Gastrocnemius medialis (tissue), 4 donors: ENCODE data around the gene ADAMTS2. TPM values are rescaled to one million over a fixed set of nuclear protein-coding genes. Genes with fewer than 3 reads are reported as not detected.
A peak's percentile ranks its signal among the peaks of the same experiment; 100 is the strongest.

Source experiments
- ATAC-seq, 2 donors: fragments of 150-250 bp; one replicate each; pipeline ENCODE4 v1.9.1; 2016
- DNase-seq, 2 donors: peaks; one replicate each; pipeline ENCODE4 v3.0.0-alpha.2; 2019
- H3K27ac ChIP-seq, 4 donors: fragments of 200-600 bp; sonication (generic); 1 replicate in 1 of 4; 2 replicates in 3 of 4; pipeline ENCODE4 v1.5.1; 2016 to 2018; ENCODE audit warnings: mild to moderate bottlenecking in 2 of 4, moderate library complexity in 1 of 4
- H3K27me3 ChIP-seq, 3 donors: fragments of 200-600 bp; sonication (generic) in 2 of 3; 1 replicate in 1 of 3; 2 replicates in 2 of 3; pipeline versions ENCODE4 v1.5.1 to v1.6.0; 2016 to 2019; ENCODE audit warnings: mild to moderate bottlenecking in 1 of 3, moderate library complexity in 1 of 3
- H3K36me3 ChIP-seq, 2 donors: fragments of 200-600 bp; sonication (generic) in 1 of 2; one replicate each; pipeline ENCODE4 v1.5.1; 2017 to 2018
- H3K4me1 ChIP-seq, 2 donors: fragments of 200-600 bp; sonication (generic) in 1 of 2; one replicate each; pipeline ENCODE4 v1.5.1; 2016 to 2017; ENCODE audit warnings: mild to moderate bottlenecking in 2 of 2
- H3K4me3 ChIP-seq, 4 donors: fragments of 200-600 bp; sonication (generic) in 3 of 4; 1 replicate in 1 of 4; 2 replicates in 3 of 4; pipeline ENCODE4 v1.5.1; 2016 to 2019; ENCODE audit warnings: mild to moderate bottlenecking in 2 of 4
- H3K9me3 ChIP-seq, 3 donors: fragments of 200-600 bp; sonication (generic) in 2 of 3; 1 replicate in 1 of 3; 2 replicates in 2 of 3; pipeline ENCODE4 v1.5.1; 2016 to 2019
- POLR2A ChIP-seq, 2 donors: fragments of 450-650 bp; IDR thresholded peaks; one replicate each; pipeline ENCODE4 v1.6.1; 2017; ENCODE audit warnings: antibody characterized with exemption in 2 of 2, mild to moderate bottlenecking in 2 of 2, moderate library complexity in 2 of 2
- in situ Hi-C, 4 donors: fragments of 200-750 bp; cut with MboI; loops; one replicate each; pipeline versions ENCODE4 v1.15.0 to v1.8.0; 2017; ENCODE audit warnings: low sequenced_read_pairs in 4 of 4
- intact Hi-C: fragments of 100-400 bp; cut with DNase I; formaldehyde crosslinking; loops from one replicate; pipeline ENCODE4 v1.15.1; 2023; ENCODE audit warnings: low total_unique reads
- total RNA-seq, 4 donors: library from RNA; depleted of rRNA; stranded (reverse); fragments of >200 nt; gene quantifications; one replicate each; pipeline versions ENCODE4 v1.1.0 to v1.2.3, GENCODE V29; 2016
- TF ChIP-seq, protein P1 (sequence below), 5 experiments: fragments of 450-650 bp in 3 of 5; fragments of 200-600 bp in 2 of 5; sonication (generic) in 2 of 5; IDR thresholded peaks in 4 of 5; conservative IDR thresholded peaks in 1 of 5; 1 replicate in 4 of 5; 2 replicates in 1 of 5; pipeline ENCODE4 v1.5.1; 2016 to 2019; ENCODE audit warnings: antibody characterized with exemption in 5 of 5, mild to moderate bottlenecking in 3 of 5, moderate library complexity in 3 of 5

ADAMTS2 gene
- total RNA-seq, 4 donors from 2014 or later, result 0.78 to 3.8 (median 2.0) TPM

GRCh38 chr5:179362355-179362754 is 17.1 kb upstream of the ADAMTS2 start:
- ATAC-seq (no peak), DNase-seq (no peak)
- TF ChIP-seq POLR2A (IDR thresholded peaks at IDR 0.05), result no peak
- TF ChIP-seq, protein P1, sequence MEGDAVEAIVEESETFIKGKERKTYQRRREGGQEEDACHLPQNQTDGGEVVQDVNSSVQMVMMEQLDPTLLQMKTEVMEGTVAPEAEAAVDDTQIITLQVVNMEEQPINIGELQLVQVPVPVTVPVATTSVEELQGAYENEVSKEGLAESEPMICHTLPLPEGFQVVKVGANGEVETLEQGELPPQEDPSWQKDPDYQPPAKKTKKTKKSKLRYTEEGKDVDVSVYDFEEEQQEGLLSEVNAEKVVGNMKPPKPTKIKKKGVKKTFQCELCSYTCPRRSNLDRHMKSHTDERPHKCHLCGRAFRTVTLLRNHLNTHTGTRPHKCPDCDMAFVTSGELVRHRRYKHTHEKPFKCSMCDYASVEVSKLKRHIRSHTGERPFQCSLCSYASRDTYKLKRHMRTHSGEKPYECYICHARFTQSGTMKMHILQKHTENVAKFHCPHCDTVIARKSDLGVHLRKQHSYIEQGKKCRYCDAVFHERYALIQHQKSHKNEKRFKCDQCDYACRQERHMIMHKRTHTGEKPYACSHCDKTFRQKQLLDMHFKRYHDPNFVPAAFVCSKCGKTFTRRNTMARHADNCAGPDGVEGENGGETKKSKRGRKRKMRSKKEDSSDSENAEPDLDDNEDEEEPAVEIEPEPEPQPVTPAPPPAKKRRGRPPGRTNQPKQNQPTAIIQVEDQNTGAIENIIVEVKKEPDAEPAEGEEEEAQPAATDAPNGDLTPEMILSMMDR (IDR thresholded peaks at IDR 0.05 in 4 of 5, conservative IDR thresholded peaks at IDR 0.05 in 1 of 5), result no peak
- in situ Hi-C loops, result no loop called here
- H3K27ac ChIP-seq, result no peak overlapping the region
- no peak overlapping the region for H3K4me3 ChIP-seq
- H3K4me1 ChIP-seq, result no peaks in the 10 kb centered on the region
- intact Hi-C loops, result no loop called here
- no peaks in the 10 kb centered on the region for H3K9me3 ChIP-seq
- H3K27me3 ChIP-seq, result peaks cover 0 to 6% (median 0%) of the 10 kb centered on the region in 3 donors
- no peaks in the 10 kb centered on the region for H3K36me3 ChIP-seq

DNA sequence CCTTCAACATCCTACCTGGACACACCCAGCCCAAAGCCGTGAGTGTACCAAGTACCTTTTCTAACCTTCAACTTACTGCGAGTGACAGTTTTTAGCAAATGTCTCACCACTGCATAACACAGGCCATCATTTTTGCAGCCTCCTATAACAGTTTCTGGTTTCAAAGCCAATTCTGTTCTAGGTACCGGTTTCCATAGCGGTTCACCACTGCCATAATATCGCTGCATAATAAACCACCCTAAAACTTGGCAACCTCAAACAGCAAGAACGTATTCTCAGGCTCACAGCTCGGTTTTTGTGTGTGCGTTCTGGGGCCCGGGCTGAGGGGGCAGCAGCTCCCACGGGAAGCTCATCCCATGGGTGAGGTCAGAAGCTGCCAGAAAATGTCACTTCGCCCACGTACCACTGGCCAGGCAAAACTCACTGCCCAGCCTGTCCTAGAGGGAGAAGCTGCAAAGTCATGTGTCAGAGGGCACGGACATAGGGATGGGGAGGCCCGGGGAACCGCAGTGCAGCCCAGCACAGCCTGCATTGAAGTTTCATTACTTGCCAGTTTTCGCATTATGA is 15.9 kb upstream of the ADAMTS2 start:
- ATAC-seq, result no peak
- DNase-seq, result no peak
- TF ChIP-seq, protein P1 (IDR thresholded peaks at IDR 0.05 in 4 of 5, conservative IDR thresholded peaks at IDR 0.05 in 1 of 5), result no peak
- TF ChIP-seq POLR2A (IDR thresholded peaks at IDR 0.05), result no peak
- in situ Hi-C loops (no loop called here), intact Hi-C loops (no loop called here)
- Histone ChIP-seq H3K9me3 (no peaks in the 10 kb centered on the region), H3K4me3 (no peak overlapping the region), H3K27ac (no peak overlapping the region), H3K27me3 (peaks cover 0 to 6% (median 0%) of the 10 kb centered on the region in 3 donors), H3K4me1 (no peaks in the 10 kb centered on the region), H3K36me3 (no peaks in the 10 kb centered on the region)

DNA sequence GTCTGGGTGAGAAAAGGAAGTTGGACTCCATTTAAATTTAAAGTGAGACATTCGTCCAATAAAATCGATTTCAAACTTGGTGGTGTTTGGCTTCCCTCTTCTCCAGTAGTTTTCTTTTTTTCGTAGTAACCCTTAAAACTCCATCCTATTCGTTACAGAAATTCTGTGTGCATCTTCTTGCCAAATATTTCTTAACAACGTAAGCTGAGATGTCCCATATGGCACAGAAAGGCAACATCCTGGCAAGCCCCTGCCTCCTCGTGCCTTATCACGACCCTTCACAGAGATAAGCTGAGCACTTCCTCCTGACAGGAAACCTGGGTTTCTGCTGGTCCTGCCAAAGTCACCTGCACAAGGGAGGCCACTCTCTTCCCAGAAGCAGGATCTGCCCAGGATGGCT is 11.8 kb upstream of the ADAMTS2 start:
- no peak for DNase-seq
- no peak overlapping the region for H3K27ac ChIP-seq
- intact Hi-C loops (no loop called here), in situ Hi-C loops (no loop called here)
- no peaks in the 10 kb centered on the region for H3K4me1 ChIP-seq
- no peak overlapping the region for H3K4me3 ChIP-seq
- H3K27me3 ChIP-seq, result no peaks in the 10 kb centered on the region
- no peaks in the 10 kb centered on the region for H3K36me3 ChIP-seq
- no peak for ATAC-seq
- TF ChIP-seq, protein P1 (IDR thresholded peaks at IDR 0.05 in 4 of 5, conservative IDR thresholded peaks at IDR 0.05 in 1 of 5), result no peak
- no peak for TF ChIP-seq POLR2A (IDR thresholded peaks at IDR 0.05)
- no peaks in the 10 kb centered on the region for H3K9me3 ChIP-seq

DNA sequence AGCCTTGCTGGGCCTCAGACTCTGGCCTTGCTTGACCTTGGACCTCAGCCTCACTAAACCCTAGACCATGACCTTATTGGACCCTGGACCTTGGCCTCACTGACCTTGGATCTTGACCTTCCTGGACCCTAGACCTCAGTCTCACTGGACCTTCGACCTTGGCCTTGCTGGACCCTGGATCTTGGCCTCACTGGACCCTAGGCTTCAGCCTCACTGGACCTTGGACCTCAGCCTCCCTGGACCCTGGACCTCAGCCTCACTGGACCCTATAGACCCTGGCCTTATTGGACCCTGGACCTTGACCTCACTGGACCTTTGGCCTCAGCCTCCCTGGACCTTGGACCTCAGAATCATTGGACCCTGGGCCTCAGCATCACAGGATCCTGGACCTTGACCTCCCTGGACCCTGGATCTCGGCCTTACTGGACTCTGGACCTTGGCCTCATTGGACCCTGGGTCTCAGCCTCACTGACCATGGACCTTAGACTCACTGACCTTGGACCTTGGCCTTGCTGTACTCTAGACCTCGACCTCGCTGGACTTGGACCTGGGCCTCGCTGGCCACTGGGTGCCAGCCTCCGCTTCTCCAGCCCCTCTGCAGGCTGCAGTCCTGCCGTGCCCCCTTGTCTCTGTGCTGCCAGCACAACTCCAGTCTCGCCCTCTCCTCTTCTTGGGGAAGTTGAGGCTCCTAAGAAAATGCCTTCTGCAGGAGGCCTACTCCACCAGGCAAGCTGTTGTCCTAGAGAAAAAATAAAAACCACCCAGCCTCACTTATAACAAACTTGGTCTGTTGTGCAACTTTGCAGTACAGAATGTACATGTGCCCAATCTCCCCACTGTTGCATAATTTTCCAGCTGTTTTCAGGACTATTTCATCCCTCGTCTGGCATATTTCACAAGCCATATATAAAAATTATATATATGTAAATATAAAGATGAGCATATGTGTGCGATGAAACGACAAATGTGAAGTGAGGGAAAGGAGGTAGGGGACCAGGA is 11.0 kb upstream of the ADAMTS2 start:
- no peaks in the 10 kb centered on the region for H3K27me3 ChIP-seq
- in situ Hi-C loops, result no loop called here

More for the DNA sequence above, 11.0 kb upstream of the ADAMTS2 start:
- Histone ChIP-seq H3K36me3 (no peaks in the 10 kb centered on the region), H3K4me1 (no peaks in the 10 kb centered on the region), H3K4me3 (no peak overlapping the region), H3K9me3 (no peaks in the 10 kb centered on the region), H3K27ac (peak overlapping the region in 2 of 4 donors; percentile 39 to 44)
- intact Hi-C loops, result no loop called here
- ATAC-seq, result peak; percentile 79 to 83
- TF ChIP-seq, protein P1 (IDR thresholded peaks at IDR 0.05 in 4 of 5, conservative IDR thresholded peaks at IDR 0.05 in 1 of 5), result no peak
- TF ChIP-seq POLR2A (IDR thresholded peaks at IDR 0.05), result no peak
- peak in 1 of 2 donors; percentile 8 for DNase-seq
